Esophagus muscularis mucosa (tissue), 3 donors: ENCODE results near the gene PLEKHM2.

Source experiments
- CTCF ChIP-seq, 3 experiments: fragments of 200-600 bp in 2 of 3; fragments of 450-650 bp in 1 of 3; sonication (generic) in 2 of 3; IDR thresholded peaks; one replicate each; pipeline ENCODE4 v1.5.1; 2017 to 2019; ENCODE audit warnings: antibody characterized with exemption in 3 of 3, mild to moderate bottlenecking in 2 of 3, moderate library complexity in 1 of 3
- EP300 ChIP-seq: sonication (generic); formaldehyde crosslinking; IDR thresholded peaks from one replicate; pipeline ENCODE4 v1.6.1; 2017; ENCODE audit warnings: antibody characterized with exemption

- TF ChIP-seq CTCF (IDR thresholded peaks at IDR 0.05): no peak
- TF ChIP-seq EP300: no peak
Measured at GRCh38 chr1:15691434-15692032, 7.4 kb downstream of the PLEKHM2 start.
